Transverse colon (tissue), 4 donors: Measurements from ENCODE around the gene ERC2. TPM values are rescaled to one million over a fixed set of nuclear protein-coding genes. Genes with fewer than 3 reads are reported as not detected.

Experiments used
- DNase-seq: peaks from one replicate; pipeline ENCODE4 v3.0.0-alpha.2; 2019
- H3K27ac ChIP-seq, 4 donors: fragments of 200-600 bp; sonication (generic); 2 replicates each; pipeline ENCODE4 v1.5.1; 2016 to 2018; ENCODE audit warnings: inconsistent platforms in 4 of 4
- H3K27me3 ChIP-seq: fragments of 200-600 bp; sonication (generic); 2 replicates; pipeline ENCODE4 v1.5.1; 2017; ENCODE audit warnings: inconsistent platforms
- H3K36me3 ChIP-seq, 4 donors: fragments of 200-600 bp; sonication (generic); 2 replicates each; pipeline ENCODE4 v1.5.1; 2017 to 2019; ENCODE audit warnings: inconsistent platforms in 4 of 4
- H3K4me1 ChIP-seq, 4 donors: fragments of 200-600 bp; sonication (generic); 2 replicates each; pipeline ENCODE4 v1.5.1; 2017 to 2020; ENCODE audit warnings: inconsistent platforms in 4 of 4
- H3K4me3 ChIP-seq, 4 donors: fragments of 200-600 bp; sonication (generic); 1 replicate in 1 of 4; 2 replicates in 3 of 4; pipeline versions ENCODE4 v1.5.1 to v1.6.1; 2017 to 2019; ENCODE audit warnings: inconsistent platforms in 4 of 4
- H3K9me3 ChIP-seq, 2 donors: fragments of 200-600 bp; sonication (generic); 2 replicates each; pipeline ENCODE4 v1.5.1; 2017 to 2019; ENCODE audit warnings: inconsistent platforms in 2 of 2
- EP300 ChIP-seq: sonication (generic); formaldehyde crosslinking; IDR thresholded peaks from one replicate; pipeline ENCODE4 v1.6.1; 2017; ENCODE audit warnings: antibody characterized with exemption, low read depth
- POLR2A ChIP-seq: fragments of 450-650 bp; IDR thresholded peaks from one replicate; pipeline ENCODE4 v1.6.1; 2016; ENCODE audit warnings: antibody characterized with exemption, mild to moderate bottlenecking, moderate library complexity
- POLR2AphosphoS5 ChIP-seq, 3 donors: sonication (generic); formaldehyde crosslinking; IDR thresholded peaks; one replicate each; pipeline ENCODE4 v1.6.1; 2016; ENCODE audit warnings: antibody characterized with exemption in 3 of 3
- WGBS, 2 donors: methylation state at CpG; one replicate each; pipeline ENCODE4 v1.1.5; 2018; ENCODE audit warnings: low coverage in 1 of 2; 5-methylcytosine and 5-hydroxymethylcytosine counted together
- in situ Hi-C, 4 donors: fragments of 200-750 bp; cut with MboI; loops; one replicate each; pipeline versions ENCODE4 v1.15.0 to v1.15.1; 2017; ENCODE audit warnings: low sequenced_read_pairs in 3 of 4, low pct_ligation_motif_present in 1 of 4, low pct_unique_long_range_greater_than_20kb in 1 of 4
- intact Hi-C: fragments of 100-400 bp; cut with DNase I; formaldehyde crosslinking; loops from one replicate; pipeline ENCODE4 v1.15.1; 2023; ENCODE audit warnings: low total_unique reads
- total RNA-seq, 4 donors: library from RNA; depleted of rRNA; stranded (reverse); fragments of >200 nt; gene quantifications; one replicate each; pipeline ENCODE4 v1.1.0, GENCODE V29; 2016
- TF ChIP-seq, protein P1 (sequence below), 5 experiments: fragments of 200-600 bp in 3 of 5; fragments of 450-650 bp in 2 of 5; sonication (generic) in 3 of 5; IDR thresholded peaks; 1 replicate in 2 of 5; 2 replicates in 3 of 5; pipeline ENCODE4 v1.5.1; 2016 to 2017; ENCODE audit warnings: antibody characterized with exemption in 5 of 5, inconsistent platforms in 3 of 5, mild to moderate bottlenecking in 2 of 5, moderate library complexity in 1 of 5

Gene ERC2
- total RNA-seq, 4 donors from 2014 or later: 0.41 to 1.3 TPM; not detected in 2

DNA sequence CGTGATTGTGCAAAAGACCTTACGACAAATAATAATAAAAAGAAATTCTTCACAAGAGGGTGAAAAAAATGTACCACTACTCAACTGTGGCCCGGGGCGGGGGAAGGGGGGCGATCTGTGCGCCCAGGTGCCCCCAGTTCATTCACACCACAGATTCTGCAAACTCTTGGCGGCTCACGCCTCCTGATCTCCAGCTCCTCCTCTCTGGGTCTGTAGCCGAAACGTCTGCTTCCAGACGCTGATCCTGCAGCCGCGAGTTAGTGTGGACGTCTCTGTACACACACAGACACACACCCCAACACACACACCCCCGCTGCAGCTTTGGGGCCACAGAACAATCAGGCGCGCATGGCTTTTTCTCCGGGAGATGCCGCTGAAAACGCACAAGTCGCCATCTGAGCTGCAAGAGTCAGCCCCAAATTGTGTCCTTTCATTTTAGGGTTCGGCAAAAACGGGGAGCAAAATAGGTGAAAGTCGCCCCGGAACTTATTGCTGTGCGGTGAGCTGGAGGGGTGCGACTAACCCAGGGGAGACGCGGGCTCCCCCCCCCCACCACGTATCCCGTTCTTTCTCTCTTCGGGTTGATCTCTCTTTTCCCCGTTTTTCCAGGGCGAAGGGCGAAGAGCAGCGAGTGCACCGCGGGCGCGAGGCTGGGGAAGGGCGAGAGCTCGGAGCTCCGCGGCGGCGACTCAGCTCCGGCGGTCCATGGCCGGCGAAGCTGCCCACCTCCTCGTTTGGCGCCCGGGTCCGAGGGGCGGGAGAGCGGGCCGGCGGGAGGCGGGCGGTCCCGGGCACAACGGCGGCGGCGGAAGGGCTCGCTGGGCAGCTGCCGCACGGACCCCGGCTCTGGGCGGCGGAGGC lies 980.7 kb downstream of the ERC2 start:
- intact Hi-C loops (loop anchor here (10.0 kb wide), 1 partner anchor 237 kb away; no protein-coding TSS in a partner anchor), in situ Hi-C loops (loop anchor here (10.0 to 25.0 kb wide), 7 partner anchors 237 to 775 kb away; no protein-coding TSS in a partner anchor)
- peak; percentile 39 for DNase-seq
- peak overlapping the region; percentile 66 to 82 (median 74) for H3K27ac ChIP-seq
- H3K4me1 ChIP-seq: peaks cover 7 to 74% (median 54%) of the 10 kb centered on the region in 4 donors
- H3K9me3 ChIP-seq: no peaks in the 10 kb centered on the region
- TF ChIP-seq, protein P1, sequence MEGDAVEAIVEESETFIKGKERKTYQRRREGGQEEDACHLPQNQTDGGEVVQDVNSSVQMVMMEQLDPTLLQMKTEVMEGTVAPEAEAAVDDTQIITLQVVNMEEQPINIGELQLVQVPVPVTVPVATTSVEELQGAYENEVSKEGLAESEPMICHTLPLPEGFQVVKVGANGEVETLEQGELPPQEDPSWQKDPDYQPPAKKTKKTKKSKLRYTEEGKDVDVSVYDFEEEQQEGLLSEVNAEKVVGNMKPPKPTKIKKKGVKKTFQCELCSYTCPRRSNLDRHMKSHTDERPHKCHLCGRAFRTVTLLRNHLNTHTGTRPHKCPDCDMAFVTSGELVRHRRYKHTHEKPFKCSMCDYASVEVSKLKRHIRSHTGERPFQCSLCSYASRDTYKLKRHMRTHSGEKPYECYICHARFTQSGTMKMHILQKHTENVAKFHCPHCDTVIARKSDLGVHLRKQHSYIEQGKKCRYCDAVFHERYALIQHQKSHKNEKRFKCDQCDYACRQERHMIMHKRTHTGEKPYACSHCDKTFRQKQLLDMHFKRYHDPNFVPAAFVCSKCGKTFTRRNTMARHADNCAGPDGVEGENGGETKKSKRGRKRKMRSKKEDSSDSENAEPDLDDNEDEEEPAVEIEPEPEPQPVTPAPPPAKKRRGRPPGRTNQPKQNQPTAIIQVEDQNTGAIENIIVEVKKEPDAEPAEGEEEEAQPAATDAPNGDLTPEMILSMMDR (IDR thresholded peaks at IDR 0.05): no peak
- TF ChIP-seq POLR2AphosphoS5 (IDR thresholded peaks at IDR 0.05) (no peak), POLR2A (no peak), EP300 (no peak)
- WGBS, 2 donors: 1% methylated on average over 46 of the region's 71 CpGs; no CpG with 5 or more reads in 1 of the 2 donors
- peaks cover 75% of the 10 kb centered on the region for H3K27me3 ChIP-seq
- no peaks in the 10 kb centered on the region for H3K36me3 ChIP-seq
- H3K4me3 ChIP-seq: peak overlapping the region; percentile 61 to 82 (median 73)

DNA sequence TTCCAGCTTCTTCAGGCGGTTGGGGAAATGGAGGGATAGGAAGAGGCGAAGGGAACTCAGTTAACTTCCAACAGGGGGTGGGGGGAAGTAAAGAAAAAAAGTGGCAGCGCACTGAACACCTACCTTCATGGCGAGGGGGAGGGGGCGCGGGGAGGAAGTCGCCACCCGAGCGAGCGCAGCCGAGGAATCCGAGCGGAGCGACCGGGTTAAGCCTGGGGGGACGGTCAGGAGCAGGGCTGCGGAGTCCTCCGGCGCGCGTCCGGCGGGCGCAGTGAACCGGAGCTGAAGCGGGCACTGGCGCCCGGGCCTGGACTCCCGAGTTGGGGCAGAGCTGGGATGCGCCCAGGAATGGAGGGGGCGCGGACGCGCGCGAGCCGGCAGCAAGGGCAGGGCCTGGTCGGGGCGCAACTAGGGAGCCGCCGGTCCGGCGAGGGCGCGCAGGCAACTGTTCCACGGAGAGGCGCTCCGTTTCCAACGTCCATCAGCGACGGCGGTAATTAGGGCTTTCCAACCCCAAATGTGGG lies 981.3 kb downstream of the ERC2 start, which contains the start of gene WNT5A:
TSS of gene WNT5A (minus strand) at position 450 of the 524 bp plus-strand sequence. CDS start at position 129, 321 bp downstream.
- peak within 1 kb of the TSS; percentile 66 to 82 (median 74) for H3K27ac ChIP-seq
- intact Hi-C loops: loop anchor here (10.0 kb wide), 1 partner anchor 238 kb away; no protein-coding TSS in a partner anchor
- no peaks in the 10 kb centered on the region for H3K9me3 ChIP-seq
- peaks cover 82% of the 10 kb centered on the region for H3K27me3 ChIP-seq
- WGBS, 2 donors: 2% methylated on average over 50 of the region's 52 CpGs; no CpG with 5 or more reads in 1 of the 2 donors
- peak; percentile 32 for DNase-seq
- peaks cover 8 to 80% (median 58%) of the 10 kb centered on the region in 4 donors for H3K4me1 ChIP-seq
- TF ChIP-seq EP300 (no peak), POLR2AphosphoS5 (IDR thresholded peaks at IDR 0.05) (no peak), POLR2A (no peak)
- TF ChIP-seq, protein P1 (IDR thresholded peaks at IDR 0.05): no peak
- H3K4me3 ChIP-seq: peak within 1 kb of the TSS; percentile 61 to 82 (median 73)
- H3K36me3 ChIP-seq: no peaks in the 10 kb centered on the region
- in situ Hi-C loops: loop anchor here (10.0 to 25.0 kb wide), 7 partner anchors 238 to 775 kb away; no protein-coding TSS in a partner anchor

DNA sequence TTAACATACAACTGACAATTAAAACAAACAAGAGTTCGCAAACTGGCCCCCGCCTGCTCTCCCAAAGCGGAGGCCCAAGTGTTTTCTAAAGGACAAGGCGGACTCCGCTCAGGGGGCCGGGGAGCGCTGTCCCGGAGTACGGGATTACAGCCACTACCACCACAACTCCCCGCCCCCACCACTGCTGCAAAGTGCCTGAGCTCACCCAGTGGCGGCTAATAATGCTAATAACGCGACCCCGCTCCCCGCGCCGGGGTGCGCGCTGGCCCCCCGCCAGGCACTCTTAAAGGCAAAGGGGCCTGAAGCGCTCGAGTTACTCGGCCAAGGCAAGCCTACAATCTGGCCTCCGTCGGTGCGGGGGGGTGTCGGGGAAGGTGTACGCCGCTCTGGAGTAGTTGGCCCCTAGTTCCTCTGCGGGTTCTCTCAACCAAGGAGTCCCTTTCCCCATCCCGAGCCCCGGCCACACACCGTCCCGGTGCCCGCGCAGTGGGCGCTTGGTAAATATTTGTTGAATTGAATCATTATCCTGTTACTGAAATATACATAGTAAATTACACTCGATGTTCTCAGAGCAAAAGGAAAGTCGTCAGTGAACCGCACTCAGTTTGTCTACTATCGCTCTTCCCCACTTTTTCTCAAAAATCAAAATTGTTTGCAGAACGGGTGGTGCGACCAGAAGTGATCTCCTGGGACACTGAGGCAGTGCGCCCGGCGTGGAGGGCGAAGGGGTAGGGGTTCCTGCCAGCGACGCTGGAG lies 982.0 kb downstream of the ERC2 start:
- peak; percentile 46 for DNase-seq
- intact Hi-C loops: loop anchor here (10.0 kb wide), 1 partner anchor 239 kb away; no protein-coding TSS in a partner anchor
- Histone ChIP-seq H3K27ac (peak overlapping the region; percentile 66 to 82 (median 74)), H3K36me3 (no peaks in the 10 kb centered on the region), H3K27me3 (peaks cover 89% of the 10 kb centered on the region), H3K4me3 (peak overlapping the region; percentile 61 to 82 (median 73)), H3K9me3 (no peaks in the 10 kb centered on the region), H3K4me1 (peaks cover 10 to 80% (median 58%) of the 10 kb centered on the region in 4 donors)
- WGBS, 2 donors: 0 to 6% methylated on average over 1 to 47 of the region's 49 CpGs
- in situ Hi-C loops: loop anchor here (10.0 to 25.0 kb wide), 7 partner anchors 239 to 776 kb away; no protein-coding TSS in a partner anchor
- no peak for TF ChIP-seq POLR2AphosphoS5 (IDR thresholded peaks at IDR 0.05)
- TF ChIP-seq EP300: no peak
- peak; percentile 11 for TF ChIP-seq POLR2A
